B cell (primary cell): ENCODE data around the gene CETN3.

Source experiments
- CTCF ChIP-seq: fragments of 200-600 bp; IDR thresholded peaks from one replicate; pipeline ENCODE4 v1.8.0; 2022; ENCODE audit warnings: antibody characterized with exemption, mild to moderate bottlenecking
- EZH2 ChIP-seq: IDR thresholded peaks from 2 replicates; pipeline ENCODE4 v1.6.1; 2012; ENCODE audit warnings: borderline replicate concordance, low read depth, mild to moderate bottlenecking, moderate library complexity, low read length; ENCODE audit not compliant: insufficient read depth, poor library complexity, severe bottlenecking

- no peak for TF ChIP-seq CTCF
- no peak for TF ChIP-seq EZH2
These were observed 11.6 kb upstream of the CETN3 start for GRCh38 chr5:90421136-90421535.
